Duodenal mucosa (tissue), 2 donors: ENCODE measurements around the gene PTGDS.

Experiments
- H3K27ac ChIP-seq: one replicate; pipeline ENCODE4 v1.7.0; 2013; ENCODE audit warnings: low read depth, low read length
- H3K27me3 ChIP-seq, 2 donors: one replicate each; pipeline ENCODE4 v1.7.0; 2013; ENCODE audit warnings: low read length in 2 of 2, control low read depth in 1 of 2; ENCODE audit not compliant: insufficient read depth in 2 of 2, control insufficient read depth in 1 of 2
- H3K36me3 ChIP-seq, 2 donors: one replicate each; pipeline ENCODE4 v1.7.0; 2013; ENCODE audit warnings: low read length in 2 of 2, control low read depth in 1 of 2; ENCODE audit not compliant: insufficient read depth in 2 of 2, control insufficient read depth in 1 of 2
- H3K4me1 ChIP-seq, 2 donors: one replicate each; pipeline ENCODE4 v1.7.0; 2013; ENCODE audit warnings: low read length in 2 of 2, control low read depth in 1 of 2; ENCODE audit not compliant: insufficient read depth in 2 of 2, control insufficient read depth in 1 of 2
- H3K4me3 ChIP-seq, 2 donors: one replicate each; pipeline ENCODE4 v1.7.0; 2013; ENCODE audit warnings: low read length in 2 of 2, low read depth in 1 of 2
- H3K9ac ChIP-seq, 2 donors: one replicate each; pipeline ENCODE4 v1.7.0; 2013; ENCODE audit warnings: low read length in 2 of 2, low read depth in 1 of 2
- H3K9me3 ChIP-seq, 2 donors: one replicate each; pipeline ENCODE4 v1.7.0; 2013; ENCODE audit warnings: low read length in 2 of 2, control low read depth in 1 of 2; ENCODE audit not compliant: control insufficient read depth in 1 of 2

The PTGDS gene

GRCh38 chr9:136981588-136982231 lies 4.4 kb downstream of the PTGDS start:
- Histone ChIP-seq H3K9me3 (no peaks in the 10 kb centered on the region), H3K27ac (no peak overlapping the region), H3K36me3 (no peaks in the 10 kb centered on the region), H3K4me3 (no peak overlapping the region), H3K9ac (no peak overlapping the region), H3K27me3 (peaks cover 18 to 29% of the 10 kb centered on the region in 2 donors), H3K4me1 (peaks cover 0 to 9% of the 10 kb centered on the region in 2 donors)

GRCh38 chr9:136982232-136983051 lies 5.1 kb downstream of the PTGDS start, which contains the start of gene LCNL1:
LCNL1 (plus strand) TSS chr9:136982993; CDS start chr9:136983587, 594 bp downstream.
- peaks cover 18 to 22% of the 10 kb centered on the region in 2 donors for H3K27me3 ChIP-seq
- H3K4me3 ChIP-seq, result no peak within 1 kb of the TSS
- no peak within 1 kb of the TSS for H3K27ac ChIP-seq
- peaks cover 0 to 7% of the 10 kb centered on the region in 2 donors for H3K4me1 ChIP-seq
- no peaks in the 10 kb centered on the region for H3K36me3 ChIP-seq
- H3K9ac ChIP-seq, result no peak within 1 kb of the TSS
- no peaks in the 10 kb centered on the region for H3K9me3 ChIP-seq

GRCh38 chr9:136983167-136983566 lies 5.9 kb downstream of the PTGDS start:
- H3K36me3 ChIP-seq, result no peaks in the 10 kb centered on the region
- H3K27ac ChIP-seq, result no peak overlapping the region
- H3K9ac ChIP-seq, result no peak overlapping the region
- peaks cover 0 to under 1% of the 10 kb centered on the region in 2 donors for H3K4me1 ChIP-seq
- no peak overlapping the region for H3K4me3 ChIP-seq
- no peaks in the 10 kb centered on the region for H3K9me3 ChIP-seq
- peaks cover 18% of the 10 kb centered on the region in 2 donors for H3K27me3 ChIP-seq

GRCh38 chr9:136983656-136984314 lies 6.5 kb downstream of the PTGDS start:
- H3K9me3 ChIP-seq, result no peaks in the 10 kb centered on the region
- no peak overlapping the region for H3K4me3 ChIP-seq
- no peaks in the 10 kb centered on the region for H3K4me1 ChIP-seq
- no peak overlapping the region for H3K9ac ChIP-seq
- H3K27ac ChIP-seq, result no peak overlapping the region
- H3K36me3 ChIP-seq, result no peaks in the 10 kb centered on the region
- peaks cover 18% of the 10 kb centered on the region in 2 donors for H3K27me3 ChIP-seq

- no peak overlapping the region for H3K27ac ChIP-seq
- no peaks in the 10 kb centered on the region for H3K9me3 ChIP-seq
- H3K9ac ChIP-seq, result no peak overlapping the region
- peaks cover 18% of the 10 kb centered on the region in 2 donors for H3K27me3 ChIP-seq
- H3K4me1 ChIP-seq, result no peaks in the 10 kb centered on the region
- no peaks in the 10 kb centered on the region for H3K36me3 ChIP-seq
- no peak overlapping the region for H3K4me3 ChIP-seq
Measured at GRCh38 chr9:136984464-136985026, 7.2 kb downstream of the PTGDS start.

- H3K9ac ChIP-seq, result no peak overlapping the region
Measured at GRCh38 chr9:136985027-136985602, 7.8 kb downstream of the PTGDS start.

GRCh38 chr9:136985853-136986252 lies 8.5 kb downstream of the PTGDS start:
- H3K36me3 ChIP-seq, result no peaks in the 10 kb centered on the region
- no peak overlapping the region for H3K4me3 ChIP-seq
- H3K27me3 ChIP-seq, result peaks cover 18% of the 10 kb centered on the region in 2 donors
- H3K9me3 ChIP-seq, result no peaks in the 10 kb centered on the region
- H3K9ac ChIP-seq, result no peak overlapping the region
- no peaks in the 10 kb centered on the region for H3K4me1 ChIP-seq
- no peak overlapping the region for H3K27ac ChIP-seq

More at GRCh38 chr9:136985027-136985602, 7.8 kb downstream of the PTGDS start:
- H3K27me3 ChIP-seq, result peaks cover 18% of the 10 kb centered on the region in 2 donors
- no peaks in the 10 kb centered on the region for H3K9me3 ChIP-seq
- H3K27ac ChIP-seq, result no peak overlapping the region
- H3K36me3 ChIP-seq, result no peaks in the 10 kb centered on the region
- H3K4me1 ChIP-seq, result no peaks in the 10 kb centered on the region
- H3K4me3 ChIP-seq, result no peak overlapping the region

- Histone ChIP-seq H3K4me1 (peaks cover 10 to 14% of the 10 kb centered on the region in 2 donors), H3K27ac (no peak overlapping the region), H3K9ac (no peak overlapping the region), H3K36me3 (peaks cover 0 to under 1% of the 10 kb centered on the region in 2 donors), H3K4me3 (no peak overlapping the region), H3K27me3 (peaks cover 12 to 14% of the 10 kb centered on the region in 2 donors), H3K9me3 (no peaks in the 10 kb centered on the region)
Measured at GRCh38 chr9:136988872-136989271, 11.6 kb downstream of the PTGDS start.

GRCh38 chr9:136990242-136990911 lies 13.1 kb downstream of the PTGDS start:
- Histone ChIP-seq H3K27me3 (no peaks in the 10 kb centered on the region), H3K9ac (no peak overlapping the region), H3K4me1 (peaks cover 17 to 25% of the 10 kb centered on the region in 2 donors), H3K9me3 (no peaks in the 10 kb centered on the region), H3K4me3 (no peak overlapping the region), H3K36me3 (peaks cover 0 to 3% of the 10 kb centered on the region in 2 donors), H3K27ac (no peak overlapping the region)
